OCI-LY7 (cell line): ENCODE results near the gene TRIM67. TPM values are rescaled to one million over a fixed set of nuclear protein-coding genes. Genes with fewer than 3 reads are reported as not detected.

Experiments used
- BruUV-seq: library from RNA; stranded (reverse); fragments of 400-500 nt; replicated peaks from 2 replicates; lab custom pipeline; 2021; lab: Mats Ljungman, UMichigan
- CTCF ChIA-PET: fragments of 300-600 bp; sonication (Branson Sonifier 250); formaldehyde crosslinking; loops from one replicate; lab custom pipeline; 2022; ENCODE audit warnings: antibody characterized with exemption; ENCODE audit not compliant: unreplicated experiment; lab: Charles Lee
- POLR2A ChIA-PET: fragments of 300-600 bp; sonication (Branson Sonifier 250); formaldehyde crosslinking; loops from one replicate; lab custom pipeline; 2022; ENCODE audit warnings: antibody characterized with exemption; lab: Charles Lee
- DNase-seq: peaks from one replicate; pipeline ENCODE4 v3.0.0-alpha.2; 2015; ENCODE audit warnings: low spot score
- H2AFZ ChIP-seq: fragments of 200-600 bp; sonication (generic), shearing (Covaris generic); 2 replicates; pipeline ENCODE4 v1.6.1; 2014; ENCODE audit warnings: mild to moderate bottlenecking, antibody characterized with exemption, low read length, moderate library complexity
- H3K27ac ChIP-seq: fragments of 200-600 bp; sonication (generic); 2 replicates; pipeline ENCODE4 v1.5.1; 2014; ENCODE audit warnings: mixed run types, low read depth, mild to moderate bottlenecking, moderate library complexity, low read length, inconsistent platforms; ENCODE audit not compliant: poor library complexity, severe bottlenecking
- H3K36me3 ChIP-seq: fragments of 200-600 bp; sonication (generic); 2 replicates; pipeline ENCODE4 v1.6.1; 2014; ENCODE audit warnings: mild to moderate bottlenecking, antibody characterized with exemption, low read length, moderate library complexity, mixed read lengths; ENCODE audit not compliant: insufficient read depth
- H3K4me1 ChIP-seq: fragments of 200-600 bp; sonication (generic); 2 replicates; pipeline ENCODE4 v1.5.1; 2014; ENCODE audit warnings: mild to moderate bottlenecking, low read length; ENCODE audit not compliant: insufficient read depth, poor library complexity, severe bottlenecking
- H3K4me2 ChIP-seq: fragments of 200-600 bp; sonication (generic); 2 replicates; pipeline ENCODE4 v1.6.1; 2014; ENCODE audit warnings: mild to moderate bottlenecking, low read length
- H3K4me3 ChIP-seq: fragments of 200-600 bp; sonication (generic); 2 replicates; pipeline ENCODE4 v1.5.1; 2014; ENCODE audit warnings: mild to moderate bottlenecking, low read depth, low read length; ENCODE audit not compliant: poor library complexity, severe bottlenecking
- H3K79me2 ChIP-seq: fragments of 200-600 bp; sonication (generic); 2 replicates; pipeline ENCODE4 v1.6.1; 2016; ENCODE audit warnings: low read depth, mild to moderate bottlenecking, low read length, moderate library complexity, mixed read lengths; ENCODE audit not compliant: insufficient read depth
- H3K9me2 ChIP-seq: fragments of 200-600 bp; sonication (generic); 2 replicates; pipeline ENCODE4 v1.6.1; 2016; ENCODE audit warnings: mild to moderate bottlenecking, low read length, mixed read lengths; ENCODE audit not compliant: insufficient read depth
- H3K9me3 ChIP-seq: fragments of 200-600 bp; sonication (generic); 2 replicates; pipeline ENCODE4 v1.6.1; 2014; ENCODE audit warnings: mild to moderate bottlenecking, mixed run types, low read length, mixed read lengths
- H4K20me1 ChIP-seq: fragments of 200-600 bp; sonication (generic); 2 replicates; pipeline ENCODE4 v1.6.1; 2014; ENCODE audit warnings: mild to moderate bottlenecking, antibody characterized with exemption, low read length, moderate library complexity, mixed read lengths; ENCODE audit not compliant: insufficient read depth
- EZH2phosphoT487 ChIP-seq: fragments of 200-600 bp; sonication (generic); IDR thresholded peaks from 2 replicates; pipeline ENCODE4 v1.6.1; 2018; ENCODE audit warnings: low read depth, borderline replicate concordance, mild to moderate bottlenecking, mixed run types, antibody characterized with exemption, low read length, moderate library complexity, mixed read lengths
- intact Hi-C: fragments of 100-400 bp; cut with micrococcal nuclease; formaldehyde crosslinking; loops from one replicate; pipeline ENCODE4 v1.10.0; 2022; ENCODE audit not compliant: unreplicated experiment
- total RNA-seq, 2 experiments: library from RNA; depleted of rRNA in 1 of 2; stranded (reverse); fragments of >200 nt in 1 of 2; shearing (Covaris generic) in 1 of 2; gene quantifications; 2 replicates each; pipeline ENCODE4 v1.2.3, GENCODE V29; 2014 to 2022
- TF ChIP-seq, protein P1 (sequence below): fragments of 200-600 bp; sonication (generic); conservative IDR thresholded peaks from 2 replicates; pipeline ENCODE4 v1.5.1; 2014; ENCODE audit warnings: mild to moderate bottlenecking, antibody characterized with exemption, low read length, moderate library complexity, mixed read lengths

Gene TRIM67
- total RNA-seq, 2 experiments from 2014 or later, result 0.03 to 0.06 TPM

DNA sequence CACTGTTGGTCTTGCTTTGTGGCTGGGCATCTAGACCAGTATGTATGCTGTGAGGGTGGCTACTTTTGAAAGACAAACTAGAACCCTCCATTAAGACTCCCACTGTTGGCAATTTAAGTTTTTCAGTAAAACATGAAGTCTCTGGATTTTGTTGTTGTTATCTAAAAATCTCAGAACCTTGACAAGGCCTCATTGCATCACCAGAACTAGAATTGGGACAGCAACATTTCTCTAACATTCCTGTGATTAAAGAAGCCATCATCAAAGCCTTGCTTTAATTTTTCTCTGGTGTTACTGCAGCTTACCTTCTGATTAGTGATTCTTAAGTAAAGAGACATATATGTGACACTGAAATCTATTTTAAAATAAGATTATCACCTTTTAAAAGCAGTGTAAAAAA is 4.5 kb downstream of the TRIM67 start:
- H3K79me2 ChIP-seq, result no peaks in the 10 kb centered on the region
- no peak overlapping the region for H3K4me3 ChIP-seq
- no peak for DNase-seq
- H2AFZ ChIP-seq, result no peak overlapping the region
- CTCF ChIA-PET, result no interaction called here
- H4K20me1 ChIP-seq, result no peaks in the 10 kb centered on the region
- no peaks in the 10 kb centered on the region for H3K4me1 ChIP-seq
- POLR2A ChIA-PET, result no interaction called here
- no peak overlapping the region for H3K4me2 ChIP-seq
- BruUV-seq, result no TSS peak
- H3K9me3 ChIP-seq, result no peaks in the 10 kb centered on the region
- H3K27ac ChIP-seq, result no peak overlapping the region
- H3K36me3 ChIP-seq, result no peaks in the 10 kb centered on the region
- TF ChIP-seq EZH2phosphoT487, result no peak
- TF ChIP-seq, protein P1, sequence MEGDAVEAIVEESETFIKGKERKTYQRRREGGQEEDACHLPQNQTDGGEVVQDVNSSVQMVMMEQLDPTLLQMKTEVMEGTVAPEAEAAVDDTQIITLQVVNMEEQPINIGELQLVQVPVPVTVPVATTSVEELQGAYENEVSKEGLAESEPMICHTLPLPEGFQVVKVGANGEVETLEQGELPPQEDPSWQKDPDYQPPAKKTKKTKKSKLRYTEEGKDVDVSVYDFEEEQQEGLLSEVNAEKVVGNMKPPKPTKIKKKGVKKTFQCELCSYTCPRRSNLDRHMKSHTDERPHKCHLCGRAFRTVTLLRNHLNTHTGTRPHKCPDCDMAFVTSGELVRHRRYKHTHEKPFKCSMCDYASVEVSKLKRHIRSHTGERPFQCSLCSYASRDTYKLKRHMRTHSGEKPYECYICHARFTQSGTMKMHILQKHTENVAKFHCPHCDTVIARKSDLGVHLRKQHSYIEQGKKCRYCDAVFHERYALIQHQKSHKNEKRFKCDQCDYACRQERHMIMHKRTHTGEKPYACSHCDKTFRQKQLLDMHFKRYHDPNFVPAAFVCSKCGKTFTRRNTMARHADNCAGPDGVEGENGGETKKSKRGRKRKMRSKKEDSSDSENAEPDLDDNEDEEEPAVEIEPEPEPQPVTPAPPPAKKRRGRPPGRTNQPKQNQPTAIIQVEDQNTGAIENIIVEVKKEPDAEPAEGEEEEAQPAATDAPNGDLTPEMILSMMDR, result no peak
- no peaks in the 10 kb centered on the region for H3K9me2 ChIP-seq
- intact Hi-C loops, result no loop called here

DNA sequence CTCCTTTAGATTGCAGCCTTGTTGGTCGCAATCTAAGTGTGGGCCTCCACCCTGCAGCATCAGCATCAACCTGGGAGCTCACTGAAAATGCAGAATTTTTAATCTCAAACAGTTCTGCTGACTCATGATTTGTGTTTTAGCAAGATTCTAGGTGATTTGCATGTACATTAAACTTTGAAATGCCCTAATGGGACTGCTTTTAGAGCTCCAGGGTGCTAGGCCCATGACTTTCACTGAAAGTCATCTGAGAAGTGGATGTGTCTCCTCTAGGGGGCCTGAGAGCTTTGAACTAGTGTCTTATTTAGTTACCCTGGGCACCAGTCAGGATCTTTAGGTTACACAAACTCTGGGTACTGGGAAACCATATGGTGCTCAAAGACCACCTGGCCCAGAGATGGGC is 9.0 kb downstream of the TRIM67 start:
- intact Hi-C loops, result no loop called here
- H3K79me2 ChIP-seq, result no peaks in the 10 kb centered on the region
- ChIA-PET CTCF (no interaction called here), POLR2A (no interaction called here)
- no TSS peak for BruUV-seq
- no peaks in the 10 kb centered on the region for H4K20me1 ChIP-seq
- H3K4me1 ChIP-seq, result no peaks in the 10 kb centered on the region
- peak; percentile 18 for DNase-seq
- no peaks in the 10 kb centered on the region for H3K9me3 ChIP-seq
- TF ChIP-seq EZH2phosphoT487, result no peak
- TF ChIP-seq, protein P1, result peak; percentile 59
- no peak overlapping the region for H3K4me3 ChIP-seq
- H3K27ac ChIP-seq, result no peak overlapping the region
- H3K4me2 ChIP-seq, result no peak overlapping the region
- no peaks in the 10 kb centered on the region for H3K36me3 ChIP-seq
- no peaks in the 10 kb centered on the region for H3K9me2 ChIP-seq
- no peak overlapping the region for H2AFZ ChIP-seq

GRCh38 chr1:231171623-231172197 is 9.9 kb downstream of the TRIM67 start:
- intact Hi-C loops, result no loop called here
- Histone ChIP-seq H3K4me2 (no peak overlapping the region), H3K4me3 (no peak overlapping the region), H3K9me2 (no peaks in the 10 kb centered on the region), H3K36me3 (no peaks in the 10 kb centered on the region), H3K79me2 (no peaks in the 10 kb centered on the region), H3K4me1 (no peaks in the 10 kb centered on the region), H4K20me1 (no peaks in the 10 kb centered on the region), H3K27ac (no peak overlapping the region), H2AFZ (no peak overlapping the region), H3K9me3 (no peaks in the 10 kb centered on the region)
- ChIA-PET CTCF (no interaction called here), POLR2A (no interaction called here)
- no peak for DNase-seq
- BruUV-seq, result no TSS peak
- TF ChIP-seq, protein P1, result no peak
- no peak for TF ChIP-seq EZH2phosphoT487
